ENCODE measurements around the gene KANK2.

The KANK2 gene

DNA sequence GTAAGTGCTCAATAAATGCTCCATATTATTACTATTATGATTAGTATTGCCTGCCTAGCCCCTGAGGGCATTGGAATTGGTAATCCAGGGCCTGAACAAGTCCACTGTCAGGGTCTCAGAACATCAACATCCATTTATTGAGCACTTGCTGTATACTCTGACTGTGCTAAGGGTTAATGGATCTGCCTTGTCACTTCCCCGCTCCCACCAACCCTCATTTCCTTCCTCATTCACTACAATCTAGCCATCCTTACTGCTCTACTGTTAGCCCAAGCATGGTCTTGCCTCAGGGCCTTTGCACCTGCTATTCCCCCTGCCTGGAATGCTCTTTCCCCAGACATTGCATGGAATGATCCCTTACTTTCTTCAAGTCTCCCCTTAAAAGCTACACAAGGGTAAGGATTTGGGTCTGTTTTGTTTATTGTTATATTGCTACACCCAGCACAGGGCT, 29.4 kb upstream of the KANK2 start:
- in situ Hi-C loops (cut with MboI; ENCODE audit: low sequenced_read_pairs): no loop called here

DNA sequence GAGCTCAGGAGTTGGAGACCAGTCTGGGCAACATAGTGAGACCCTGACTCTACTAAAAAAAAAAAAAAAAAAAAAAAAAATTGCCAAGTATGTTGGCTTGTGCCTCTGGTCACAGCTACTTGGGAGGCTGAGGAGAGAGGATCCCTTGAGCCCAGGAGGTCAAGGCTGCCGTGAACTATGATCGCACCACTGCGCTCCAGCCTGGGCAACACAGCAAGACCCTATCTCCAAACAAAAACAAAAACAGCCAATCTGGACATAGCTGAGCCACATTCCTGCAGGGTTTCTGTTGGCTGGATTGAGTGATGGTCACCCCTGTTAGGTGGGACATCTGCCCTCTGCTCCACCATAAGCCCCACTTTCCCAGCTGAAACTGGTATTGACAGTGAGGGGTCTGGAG, 28.5 kb upstream of the KANK2 start:
- in situ Hi-C loops (cut with MboI; ENCODE audit: low sequenced_read_pairs): no loop called here

DNA sequence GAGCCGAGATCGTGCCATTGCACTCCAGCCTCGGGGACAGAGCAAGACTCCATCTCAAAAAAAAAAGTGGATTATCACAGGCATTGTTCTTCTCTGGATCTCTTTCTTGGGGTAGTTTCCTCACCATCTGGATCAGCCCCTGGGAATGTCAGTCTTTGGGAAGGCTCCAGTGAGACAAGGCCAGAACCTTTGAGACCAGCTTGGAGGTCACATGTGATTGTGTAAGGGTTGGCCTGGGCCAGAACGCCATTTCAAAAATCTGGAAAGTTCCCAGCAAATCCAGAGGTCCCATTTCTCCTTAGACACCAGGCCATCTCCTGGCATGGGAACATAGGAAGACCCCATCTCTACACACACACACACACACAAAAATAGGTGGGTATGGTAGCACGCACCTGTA, 27.8 kb upstream of the KANK2 start:
- in situ Hi-C loops (cut with MboI; ENCODE audit: low sequenced_read_pairs): no loop called here

DNA sequence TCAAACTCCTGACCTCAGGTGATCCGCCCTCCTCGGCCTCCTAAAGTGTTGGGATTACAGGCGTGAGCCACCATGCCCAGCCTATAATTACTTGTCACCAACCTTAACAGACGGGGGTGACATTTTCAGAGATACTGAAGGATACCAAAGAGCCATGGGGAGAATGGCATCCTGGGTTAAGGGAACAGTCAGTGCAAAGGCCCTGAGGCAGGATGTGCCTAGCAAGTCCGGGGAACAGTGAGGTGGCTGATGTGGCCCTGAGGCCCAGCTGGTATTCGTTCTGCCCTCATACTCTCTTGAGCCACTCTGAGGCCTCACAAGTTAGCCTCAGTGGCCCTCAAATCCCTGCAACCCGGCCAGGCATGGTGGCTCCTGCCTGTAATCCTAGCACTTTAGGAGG, 27.1 kb upstream of the KANK2 start:
- in situ Hi-C loops (cut with MboI; ENCODE audit: low sequenced_read_pairs): no loop called here

DNA sequence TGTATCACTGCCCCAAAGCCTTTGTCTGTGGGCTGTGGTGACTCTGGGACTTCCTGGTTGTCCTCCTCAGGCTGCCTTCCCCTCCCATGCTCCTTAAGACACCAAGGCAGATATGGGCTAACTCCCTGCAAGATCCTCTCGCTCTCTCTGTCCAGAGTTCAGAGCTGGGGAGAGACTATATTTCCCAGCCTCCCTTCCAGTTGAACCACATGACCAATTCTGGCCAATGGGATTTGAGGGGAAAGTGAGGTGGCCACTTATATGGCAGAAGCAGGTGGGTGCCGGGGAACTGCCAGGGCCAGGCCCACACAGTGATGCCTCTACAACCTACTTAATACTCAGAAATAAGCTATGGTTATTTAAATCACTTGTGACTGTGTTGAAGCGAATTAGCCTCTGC, 25.9 kb upstream of the KANK2 start:
- in situ Hi-C loops (cut with MboI; ENCODE audit: low sequenced_read_pairs): no loop called here

DNA sequence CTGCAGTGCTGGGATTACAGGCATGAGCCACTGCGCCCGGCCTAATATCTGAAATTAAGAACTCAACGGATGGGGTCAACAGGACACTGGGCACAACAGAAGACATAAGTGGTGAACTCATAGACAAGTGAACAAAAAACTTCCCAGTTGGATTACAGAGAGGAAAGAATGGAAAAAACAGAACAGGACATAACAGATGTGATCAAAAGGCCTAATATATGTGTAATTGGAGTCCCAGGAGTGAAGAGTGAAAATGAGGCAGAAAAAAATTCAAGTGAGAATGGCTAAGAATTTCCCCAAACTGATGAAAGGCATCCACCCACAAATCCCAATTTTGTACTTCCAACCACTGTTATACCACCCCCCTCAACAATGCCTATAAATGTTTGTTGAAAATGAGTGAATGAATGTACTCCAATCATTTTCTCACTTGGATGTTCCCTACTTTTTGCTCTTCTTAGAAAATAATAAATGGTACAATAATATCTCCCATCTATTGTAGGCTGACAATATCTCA, 23.8 kb upstream of the KANK2 start:
- in situ Hi-C loops (cut with MboI; ENCODE audit: low sequenced_read_pairs): no loop called here

DNA sequence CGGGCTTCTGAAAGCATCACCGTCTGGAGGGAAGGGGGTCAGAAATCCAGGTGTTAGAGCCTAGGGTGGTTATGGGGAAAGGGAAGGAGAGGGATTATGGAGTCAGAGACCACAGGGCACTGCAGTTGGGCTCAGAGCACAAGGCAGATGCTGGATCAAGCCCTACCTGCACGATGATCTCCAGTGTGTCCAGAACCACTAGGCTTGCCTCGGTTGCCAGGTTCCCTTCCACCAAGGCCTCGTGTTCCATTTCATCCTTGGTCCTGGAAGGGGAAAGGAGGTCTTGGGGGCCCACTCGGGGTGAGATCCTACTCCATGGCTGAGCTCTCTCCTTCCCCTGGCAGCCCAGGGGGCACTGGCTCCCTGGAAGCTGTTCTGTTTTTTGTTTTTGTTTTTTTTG, 17.0 kb upstream of the KANK2 start:
- in situ Hi-C loops (cut with MboI; ENCODE audit: low sequenced_read_pairs): no loop called here

DNA sequence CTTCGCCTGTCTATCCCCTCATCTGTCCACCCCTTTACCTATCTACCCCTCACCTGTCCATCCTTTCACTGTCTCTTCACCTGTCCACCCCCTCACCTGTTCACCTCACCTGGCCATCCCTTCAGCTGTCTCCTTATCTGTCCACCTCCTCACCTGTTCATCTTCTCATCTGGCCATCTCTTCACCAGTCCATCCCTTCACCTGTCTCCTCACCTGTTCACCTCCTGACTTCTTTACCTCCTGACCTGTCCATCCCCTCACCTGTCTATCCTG, 13.2 kb upstream of the KANK2 start:
- in situ Hi-C loops (cut with MboI; ENCODE audit: low sequenced_read_pairs): no loop called here

DNA sequence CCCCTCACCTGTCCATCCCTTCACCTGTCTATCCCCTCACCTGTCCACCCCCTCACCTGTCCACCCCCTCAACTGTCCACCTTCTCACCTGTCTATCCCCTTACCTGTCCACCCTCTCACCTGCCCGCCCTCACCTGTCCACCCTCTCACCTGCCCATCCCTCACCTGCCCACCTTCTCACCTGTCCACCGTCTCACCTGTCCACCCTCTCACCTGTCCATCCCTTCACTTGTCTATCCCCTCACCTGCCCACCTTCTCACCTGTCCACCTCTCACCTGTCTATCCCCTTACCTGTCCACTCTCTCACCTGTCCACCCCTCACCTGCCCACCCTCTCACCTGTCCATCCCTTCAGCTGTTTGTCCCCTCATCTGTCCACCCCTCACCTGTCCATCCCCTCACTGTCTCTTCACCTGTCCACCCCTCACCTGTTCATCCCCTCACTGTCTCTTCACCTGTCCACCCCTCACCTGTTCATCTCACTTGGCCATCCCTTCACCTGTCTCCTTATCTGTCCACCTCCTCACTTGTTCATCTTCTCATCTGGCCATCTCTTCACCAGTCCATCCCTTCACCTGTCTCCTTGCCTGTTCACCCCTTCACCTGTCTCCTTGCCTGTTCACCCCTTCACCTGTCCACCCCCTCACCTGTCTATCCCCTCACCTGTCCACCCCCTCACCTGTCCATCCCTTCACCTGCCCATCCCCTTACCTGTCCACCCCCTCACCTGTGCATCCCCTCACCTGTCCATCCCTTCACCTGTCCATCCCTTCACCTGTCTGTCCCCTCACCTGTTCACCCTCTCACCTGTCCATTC, 12.7 kb upstream of the KANK2 start:
- in situ Hi-C loops (cut with MboI; ENCODE audit: low sequenced_read_pairs): no loop called here

DNA sequence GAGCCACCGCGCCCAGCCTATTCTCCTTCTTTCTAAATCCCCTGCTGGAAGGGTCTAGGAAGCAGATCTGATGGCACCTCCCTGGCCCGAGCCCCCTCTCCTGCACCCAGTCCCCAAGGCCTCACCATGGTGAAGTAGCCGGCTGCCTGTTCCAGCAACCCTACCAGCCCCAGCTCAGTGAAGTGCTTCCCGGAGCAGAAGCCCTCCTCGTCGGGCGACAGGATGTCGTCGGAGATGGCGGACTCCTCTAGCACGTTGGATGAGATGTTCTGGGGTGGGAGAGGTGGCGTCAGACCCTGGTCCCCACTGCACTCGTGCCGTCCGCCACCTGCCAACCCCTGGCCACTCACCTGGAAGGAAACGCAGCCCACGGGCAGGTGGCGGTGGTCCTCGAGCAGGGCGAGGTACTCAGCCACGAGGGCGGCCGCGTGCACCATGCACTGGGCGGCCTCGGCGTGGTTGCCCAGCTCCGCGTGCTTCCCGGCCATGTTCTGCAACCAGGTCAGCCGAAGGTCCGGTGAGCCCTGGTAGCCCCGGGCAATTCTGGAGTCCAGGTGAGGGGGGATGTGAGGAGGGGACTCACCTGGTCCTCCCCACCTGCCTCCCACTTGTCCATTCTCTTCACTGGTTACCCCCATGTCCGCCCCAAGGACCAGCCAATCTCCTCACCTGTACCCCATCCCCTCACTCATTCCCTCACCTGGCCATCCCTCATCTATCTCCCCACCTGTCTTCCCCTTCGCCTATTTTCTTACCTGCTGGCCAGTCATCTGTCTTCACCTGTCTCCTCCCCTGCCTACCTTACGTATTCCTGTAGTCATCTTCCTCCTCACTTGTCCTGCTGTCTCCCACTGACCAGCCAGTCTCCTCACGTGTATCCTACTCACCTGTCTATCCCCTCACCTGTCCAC, 11.5 kb upstream of the KANK2 start:
- in situ Hi-C loops (cut with MboI; ENCODE audit: low sequenced_read_pairs): no loop called here

DNA sequence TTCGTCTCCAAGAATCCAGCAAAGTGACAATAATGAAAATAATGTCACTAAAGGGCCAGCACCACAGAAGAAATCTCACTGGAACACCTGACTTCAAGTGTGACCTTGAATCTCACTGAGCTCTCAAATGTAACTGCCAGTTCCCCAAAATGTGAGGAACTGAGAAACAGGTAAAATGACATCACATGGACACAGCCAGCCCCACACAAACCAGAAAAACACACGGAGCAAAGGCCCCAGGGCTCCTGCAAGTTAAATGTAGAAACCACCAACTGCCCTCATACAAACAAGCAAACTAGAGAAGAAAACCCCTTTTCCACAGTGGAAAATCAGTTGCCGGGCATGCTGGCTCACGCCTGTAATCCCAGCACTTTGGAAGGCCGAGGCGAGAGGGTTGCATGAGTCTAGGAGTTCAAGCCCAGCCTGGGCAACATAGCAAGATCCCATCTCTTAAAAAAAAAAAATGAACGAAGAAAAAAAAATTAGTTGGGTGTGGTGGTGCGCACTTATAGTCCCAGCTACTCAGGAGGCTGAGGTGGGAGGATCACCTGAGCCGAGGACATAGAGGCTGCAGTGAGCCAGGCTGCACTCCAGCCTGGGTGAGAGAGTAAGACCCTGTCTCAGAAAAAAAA, 8.7 kb upstream of the KANK2 start:
- in situ Hi-C loops (cut with MboI; ENCODE audit: low sequenced_read_pairs): no loop called here

DNA sequence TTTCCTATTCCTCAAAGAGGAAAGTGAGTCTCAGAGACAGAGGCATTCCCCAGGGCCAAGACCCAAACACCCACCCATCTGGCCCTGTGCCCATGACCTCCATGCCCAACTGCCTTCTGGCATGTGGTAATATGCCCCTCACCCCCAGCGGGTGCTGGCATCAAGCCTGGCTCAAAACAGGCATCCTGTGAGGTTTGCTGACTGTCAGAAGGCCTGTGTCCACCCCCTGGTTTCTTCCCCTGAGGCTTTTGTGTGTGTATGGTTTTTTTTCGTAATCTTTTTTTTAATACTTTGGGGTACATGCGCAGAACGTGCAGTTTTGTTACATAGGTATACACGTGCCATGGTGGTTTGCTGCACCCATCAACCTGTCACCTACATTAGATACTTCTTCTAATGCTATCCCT, 7.6 kb upstream of the KANK2 start:
- in situ Hi-C loops (cut with MboI; ENCODE audit: low sequenced_read_pairs): no loop called here

DNA sequence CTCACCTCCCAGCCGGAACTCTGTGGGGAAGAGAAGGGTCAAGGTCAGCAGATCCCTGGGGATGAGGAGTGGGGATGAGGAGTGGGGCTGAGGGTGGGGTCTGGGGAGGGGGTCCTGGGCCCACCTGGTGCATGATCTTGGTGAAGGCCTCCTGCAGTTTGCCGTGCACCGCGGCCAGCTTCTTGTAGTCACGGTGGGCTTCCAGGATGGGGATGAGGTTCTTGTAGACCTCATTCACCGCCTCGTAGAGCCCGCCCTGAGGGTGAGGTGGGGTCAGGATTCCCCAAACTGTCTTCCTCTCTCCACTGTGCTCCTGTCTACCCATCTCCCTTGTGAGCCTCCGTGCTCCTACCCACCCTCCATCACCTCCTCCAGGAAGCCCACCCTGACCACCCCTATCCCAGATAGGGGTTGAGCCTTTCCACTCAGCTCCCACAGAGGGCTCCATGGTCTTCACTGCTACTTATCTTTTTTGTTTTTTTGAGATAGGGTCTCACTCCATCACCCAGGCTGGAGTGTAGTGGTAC, 6.8 kb upstream of the KANK2 start:
- in situ Hi-C loops (cut with MboI; ENCODE audit: low sequenced_read_pairs): no loop called here

DNA sequence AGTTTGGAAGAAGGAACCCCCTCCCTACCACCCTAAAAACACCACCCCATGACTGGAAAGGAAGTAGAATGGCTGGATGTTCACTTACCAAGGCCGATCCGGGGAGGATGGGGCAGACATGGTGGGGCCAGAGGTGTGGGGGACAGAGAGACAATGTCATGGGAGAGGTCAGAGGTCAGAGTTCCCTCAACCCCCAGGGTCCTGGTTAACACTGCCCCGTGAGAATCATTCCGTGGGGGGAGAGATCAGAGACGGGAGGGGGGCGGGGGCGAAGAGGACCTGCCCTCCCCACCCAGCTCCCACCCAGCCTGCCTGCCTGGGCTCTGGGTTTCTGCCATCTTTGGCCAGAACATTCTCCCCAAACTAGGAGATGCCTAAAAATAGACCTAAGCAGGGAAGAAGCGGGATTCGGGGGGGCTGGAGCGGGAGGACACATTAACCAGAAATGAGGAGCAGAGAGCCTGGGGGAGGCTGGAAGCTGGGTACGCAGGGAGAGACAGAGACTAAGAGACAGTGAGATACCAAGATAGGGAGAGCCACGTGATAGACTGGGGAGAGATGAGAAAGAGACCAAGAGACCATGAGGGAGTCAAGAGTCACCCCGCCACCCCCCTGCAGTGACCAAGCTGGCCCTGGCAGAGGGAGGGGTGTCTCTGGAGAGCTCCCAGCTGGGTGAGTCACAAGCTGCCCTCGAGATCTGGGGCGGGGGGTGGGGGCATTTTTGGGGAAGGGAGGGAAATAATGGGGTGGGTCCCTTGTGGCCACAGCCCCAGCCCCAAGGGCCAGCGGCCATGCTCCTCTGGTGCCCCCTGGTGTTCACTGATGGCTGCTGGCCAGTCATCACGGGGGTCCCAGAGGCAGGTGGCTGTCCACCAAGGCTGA, 6.1 kb upstream of the KANK2 start:
- in situ Hi-C loops (cut with MboI; ENCODE audit: low sequenced_read_pairs): no loop called here

DNA sequence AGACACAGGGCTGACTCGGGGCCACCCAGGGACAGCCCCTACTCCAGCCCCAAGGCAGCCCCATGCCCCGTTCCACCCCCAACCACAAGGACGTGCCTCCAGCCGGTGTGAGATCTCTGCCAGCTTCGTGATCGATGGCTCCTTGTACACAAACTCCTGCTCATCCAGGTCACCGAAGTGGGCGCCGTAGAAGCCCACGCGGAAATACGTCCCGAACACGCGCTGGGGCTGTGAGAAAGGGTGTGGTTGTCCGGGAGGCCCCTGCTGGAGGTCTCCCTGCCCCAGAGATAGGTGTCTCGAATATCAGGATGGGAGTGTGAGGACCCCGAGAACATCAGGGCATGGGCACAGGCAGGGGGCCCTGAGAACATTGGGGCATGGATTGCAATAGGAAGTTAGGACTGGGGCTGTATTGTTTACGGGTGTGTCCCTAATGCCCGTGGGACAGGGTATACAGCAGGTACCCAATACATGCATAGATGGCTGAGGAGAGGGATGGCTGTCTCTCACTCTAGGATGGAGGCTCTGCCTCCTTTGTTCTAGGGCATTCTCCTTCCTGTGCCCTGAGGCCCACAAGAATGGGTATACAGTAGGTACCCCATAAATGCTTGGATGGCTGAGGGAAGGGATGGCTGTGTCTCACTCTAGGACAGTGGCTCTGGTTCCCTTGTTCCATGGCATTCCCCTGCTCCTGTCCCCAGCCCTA, 5.3 kb upstream of the KANK2 start:
- in situ Hi-C loops (cut with MboI; ENCODE audit: low sequenced_read_pairs): no loop called here

DNA sequence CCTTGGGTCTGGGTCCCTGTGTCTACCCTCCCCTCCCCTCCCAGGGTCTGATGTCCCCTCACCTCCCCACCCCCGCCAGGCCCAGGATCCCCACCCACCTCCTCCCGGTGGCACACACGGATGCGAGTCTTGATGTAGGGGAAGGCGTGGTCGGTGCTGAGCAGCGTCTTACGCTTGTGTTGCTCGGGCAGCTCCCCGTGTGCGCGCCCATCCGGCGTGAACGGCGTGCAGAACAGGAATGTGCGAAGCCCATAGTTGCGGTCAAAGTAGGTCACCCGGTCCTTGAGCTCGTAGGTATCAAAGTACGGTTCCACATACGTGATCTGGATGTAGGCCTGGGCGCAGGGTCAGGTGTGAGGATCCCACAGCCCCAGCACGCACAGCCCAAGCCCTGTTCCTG, 4.4 kb upstream of the KANK2 start:
- in situ Hi-C loops (cut with MboI; ENCODE audit: low sequenced_read_pairs): no loop called here

DNA sequence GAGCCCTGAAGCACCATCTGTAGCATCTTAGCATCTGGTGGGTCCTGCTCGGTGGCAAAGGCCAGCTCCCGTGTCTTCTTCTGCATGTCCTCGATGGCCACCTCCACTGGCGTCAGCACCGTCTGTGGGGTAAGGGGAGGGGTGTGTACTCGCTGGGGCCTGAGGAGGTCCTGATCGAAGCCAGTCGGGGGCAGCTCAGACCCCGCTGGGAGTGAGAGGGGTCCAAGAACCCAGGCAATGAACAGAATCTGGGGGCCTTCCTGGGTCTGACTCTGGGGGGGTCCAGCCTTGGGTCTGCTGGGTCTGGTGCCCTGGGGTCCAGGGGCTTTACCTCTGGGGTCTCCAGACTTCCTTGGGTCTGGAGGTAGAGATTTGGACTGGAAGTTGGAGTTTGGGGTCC, 3.6 kb upstream of the KANK2 start:
- in situ Hi-C loops (cut with MboI; ENCODE audit: low sequenced_read_pairs): no loop called here

DNA sequence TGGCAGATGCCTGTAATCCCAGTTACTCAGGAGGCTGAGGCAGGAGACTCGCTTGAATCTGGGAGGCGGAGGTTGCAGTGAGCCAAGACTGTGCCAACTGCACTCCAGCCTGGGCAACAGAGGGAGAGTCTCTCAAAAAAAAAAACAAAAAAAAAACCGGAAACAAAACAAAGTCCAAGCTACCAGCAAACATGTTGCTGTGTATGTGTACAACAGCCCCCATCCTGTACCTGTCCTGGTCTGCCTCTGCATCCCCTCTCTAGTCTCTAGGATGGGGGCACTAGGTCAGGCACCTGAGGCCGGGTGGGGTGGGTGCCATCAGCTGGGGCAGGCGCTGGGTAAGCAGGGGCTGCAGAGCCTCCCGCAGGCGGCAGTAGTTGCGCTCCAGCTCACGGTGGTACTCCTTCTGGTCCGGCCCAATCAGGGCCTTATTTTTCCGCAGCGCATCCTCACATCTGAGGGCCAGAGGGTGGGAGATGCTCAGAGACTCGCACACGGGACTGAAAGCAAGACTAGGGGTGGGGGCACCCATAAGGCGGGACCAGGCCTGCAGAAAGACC, 2.8 kb upstream of the KANK2 start:
- in situ Hi-C loops (cut with MboI; ENCODE audit: low sequenced_read_pairs): no loop called here

DNA sequence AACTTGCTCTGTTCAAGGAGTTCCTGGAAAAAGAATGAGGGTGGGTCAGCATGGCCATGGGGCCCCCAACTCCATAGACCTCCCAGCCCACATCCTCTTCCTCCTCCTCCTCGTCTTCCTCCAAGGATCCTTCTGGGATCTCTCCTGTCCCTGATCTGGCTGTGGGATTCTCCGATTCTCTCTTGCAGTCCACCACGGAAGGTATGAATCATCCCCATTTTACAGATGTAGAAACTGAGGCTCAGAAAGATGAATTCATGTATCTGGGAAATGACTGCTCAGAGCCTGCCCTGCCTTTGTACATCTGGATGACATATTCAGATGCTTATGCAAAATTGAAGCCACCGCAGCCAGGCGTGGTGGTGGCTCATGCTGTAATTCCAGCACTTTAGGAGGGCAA, 2.2 kb upstream of the KANK2 start:
- in situ Hi-C loops (cut with MboI; ENCODE audit: low sequenced_read_pairs): no loop called here
